Glomerular visceral epithelial cell (primary cell): ENCODE data around the gene C1QC.

Experiments used
- DNase-seq: peaks from one replicate; pipeline ENCODE4 v3.0.0-alpha.2; 2016; ENCODE audit errors: extremely low spot score

Gene C1QC

GRCh38 chr1:22643381-22643780, at the start of gene C1QC:
TSS of gene C1QC (plus strand) at chr1:22643633. CDS start at chr1:22644024, 391 bp downstream.
- no peak for DNase-seq

- no peak for DNase-seq
Measured at GRCh38 chr1:22594396-22594795, 49.0 kb upstream of the C1QC start.

GRCh38 chr1:22595108-22595507, 48.3 kb upstream of the C1QC start:
- DNase-seq, result no peak

- no peak for DNase-seq
Measured at GRCh38 chr1:22597301-22597965, 46.0 kb upstream of the C1QC start.

DNA sequence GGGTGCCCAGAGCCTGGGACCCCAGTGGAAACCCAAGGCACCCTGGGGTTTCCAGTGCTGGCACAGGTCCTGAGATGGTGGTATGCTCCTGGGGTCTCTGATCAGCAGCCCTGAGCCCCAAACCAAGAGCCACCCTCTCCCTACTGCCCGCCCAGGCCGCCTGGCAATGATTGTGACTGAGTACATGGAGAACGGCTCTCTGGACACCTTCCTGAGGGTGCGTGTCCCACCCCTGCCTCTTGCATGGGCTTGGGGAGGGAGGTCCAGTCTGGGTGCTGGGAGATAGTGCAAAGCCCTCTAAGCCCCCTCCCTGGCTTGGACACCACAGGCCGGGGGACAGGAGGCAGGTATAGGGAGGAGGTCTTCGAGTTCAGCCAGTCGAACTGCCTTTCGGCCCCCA, 45.4 kb upstream of the C1QC start:
- no peak for DNase-seq

DNA sequence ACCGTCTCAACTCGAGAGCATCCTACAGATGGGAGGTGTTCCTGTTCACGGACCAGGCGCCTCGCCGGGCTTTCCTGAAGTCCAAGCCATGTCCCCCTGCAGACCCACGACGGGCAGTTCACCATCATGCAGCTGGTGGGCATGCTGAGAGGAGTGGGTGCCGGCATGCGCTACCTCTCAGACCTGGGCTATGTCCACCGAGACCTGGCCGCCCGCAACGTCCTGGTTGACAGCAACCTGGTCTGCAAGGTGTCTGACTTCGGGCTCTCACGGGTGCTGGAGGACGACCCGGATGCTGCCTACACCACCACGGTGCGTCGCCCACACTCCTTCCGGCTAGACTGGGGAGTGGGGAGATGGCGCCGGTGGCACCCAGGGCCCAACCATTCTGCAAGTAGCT, 44.7 kb upstream of the C1QC start:
- DNase-seq, result no peak

GRCh38 chr1:22600071-22600816, 43.2 kb upstream of the C1QC start:
- DNase-seq, result no peak

DNA sequence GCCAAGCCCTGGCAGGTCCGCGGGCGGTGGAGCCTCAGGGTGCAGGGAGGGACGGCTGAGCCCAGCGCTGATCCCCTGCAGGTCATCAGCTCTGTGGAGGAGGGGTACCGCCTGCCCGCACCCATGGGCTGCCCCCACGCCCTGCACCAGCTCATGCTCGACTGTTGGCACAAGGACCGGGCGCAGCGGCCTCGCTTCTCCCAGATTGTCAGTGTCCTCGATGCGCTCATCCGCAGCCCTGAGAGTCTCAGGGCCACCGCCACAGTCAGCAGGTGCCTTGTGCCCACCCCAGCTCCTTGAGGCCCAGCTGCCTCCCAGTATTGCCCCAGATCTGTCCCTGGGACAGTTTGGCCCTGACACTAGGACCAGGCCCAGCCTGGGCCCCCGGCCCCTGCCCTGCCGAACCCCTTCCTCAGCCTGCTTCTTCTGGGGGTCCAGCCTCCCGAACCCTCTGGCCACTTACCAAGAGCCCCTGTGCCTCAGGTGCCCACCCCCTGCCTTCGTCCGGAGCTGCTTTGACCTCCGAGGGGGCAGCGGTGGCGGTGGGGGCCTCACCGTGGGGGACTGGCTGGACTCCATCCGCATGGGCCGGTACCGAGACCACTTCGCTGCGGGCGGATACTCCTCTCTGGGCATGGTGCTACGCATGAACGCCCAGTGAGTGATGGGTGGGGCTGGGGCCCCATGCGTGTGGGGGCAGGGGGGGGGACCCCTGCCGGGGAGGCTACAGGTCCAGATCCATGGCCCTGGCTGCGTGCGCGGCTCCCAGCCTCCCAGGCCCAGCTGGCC, 42.4 kb upstream of the C1QC start:
- no peak for DNase-seq

- DNase-seq, result no peak
Measured at GRCh38 chr1:22601610-22602009, 41.8 kb upstream of the C1QC start.

- DNase-seq, result no peak
Measured at GRCh38 chr1:22602060-22602740, 41.2 kb upstream of the C1QC start.

- DNase-seq, result no peak
Measured at GRCh38 chr1:22606161-22606560, 37.3 kb upstream of the C1QC start.

DNA sequence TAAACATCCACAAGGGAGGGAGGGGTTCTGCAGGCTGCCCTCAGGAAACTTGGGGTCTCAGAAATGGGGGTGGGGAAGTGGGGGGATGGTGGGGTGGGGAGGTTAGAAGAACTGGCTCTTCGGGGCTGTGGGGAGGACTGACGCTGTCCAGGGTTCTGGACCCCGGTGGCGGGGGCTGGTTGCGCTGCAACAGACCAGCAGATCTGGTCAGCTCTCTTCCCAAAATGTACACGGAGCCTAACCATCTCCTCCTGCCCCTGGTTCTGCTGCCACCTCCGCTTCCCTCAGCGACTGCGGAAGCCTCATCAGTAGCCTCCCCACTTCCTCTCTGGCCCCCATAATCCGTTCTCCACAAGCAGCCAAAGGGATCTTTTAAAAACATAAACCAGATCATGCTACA, 36.3 kb upstream of the C1QC start:
- no peak for DNase-seq

DNA sequence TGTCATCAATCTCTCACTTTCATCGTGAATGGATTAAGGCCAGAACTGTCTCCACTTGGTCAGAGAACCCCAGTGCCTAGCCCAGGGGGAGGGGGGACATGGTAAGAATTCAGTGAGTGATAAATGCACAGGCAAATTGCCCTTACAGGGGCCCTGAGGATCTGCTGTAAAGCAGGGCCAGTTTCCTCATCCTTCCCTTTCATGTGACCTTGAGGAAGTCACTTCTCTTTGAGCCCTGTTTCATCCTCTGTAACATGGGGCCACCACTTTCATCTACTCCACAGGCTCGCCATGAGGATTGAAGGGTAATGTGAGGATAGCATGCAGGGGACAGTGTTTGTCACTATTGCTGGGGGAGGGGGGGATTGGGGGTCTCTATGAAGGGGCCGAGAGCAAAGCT, 35.1 kb upstream of the C1QC start:
- DNase-seq, result no peak

DNA sequence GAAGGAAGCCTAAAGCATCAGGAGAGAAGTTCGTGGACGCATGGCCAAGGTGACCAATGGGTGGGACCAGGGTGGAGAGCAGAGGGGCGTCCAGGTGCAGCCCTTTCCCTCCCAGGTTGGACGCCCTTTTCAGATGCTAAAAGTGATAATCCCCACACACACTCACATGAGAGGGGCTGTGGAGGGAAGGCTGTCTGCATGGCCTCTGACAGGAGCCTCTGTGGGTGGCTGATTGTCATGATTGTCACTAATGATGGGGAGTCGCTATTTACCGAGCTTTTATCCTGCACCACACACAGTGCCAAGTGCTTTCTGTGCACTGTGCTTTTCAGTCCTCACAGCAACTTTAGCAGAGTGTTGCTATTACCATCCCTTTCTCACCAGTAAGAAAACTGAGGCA, 34.1 kb upstream of the C1QC start:
- DNase-seq, result no peak

- DNase-seq, result peak; percentile 39
Measured at GRCh38 chr1:22611530-22611947, 31.9 kb upstream of the C1QC start.

DNA sequence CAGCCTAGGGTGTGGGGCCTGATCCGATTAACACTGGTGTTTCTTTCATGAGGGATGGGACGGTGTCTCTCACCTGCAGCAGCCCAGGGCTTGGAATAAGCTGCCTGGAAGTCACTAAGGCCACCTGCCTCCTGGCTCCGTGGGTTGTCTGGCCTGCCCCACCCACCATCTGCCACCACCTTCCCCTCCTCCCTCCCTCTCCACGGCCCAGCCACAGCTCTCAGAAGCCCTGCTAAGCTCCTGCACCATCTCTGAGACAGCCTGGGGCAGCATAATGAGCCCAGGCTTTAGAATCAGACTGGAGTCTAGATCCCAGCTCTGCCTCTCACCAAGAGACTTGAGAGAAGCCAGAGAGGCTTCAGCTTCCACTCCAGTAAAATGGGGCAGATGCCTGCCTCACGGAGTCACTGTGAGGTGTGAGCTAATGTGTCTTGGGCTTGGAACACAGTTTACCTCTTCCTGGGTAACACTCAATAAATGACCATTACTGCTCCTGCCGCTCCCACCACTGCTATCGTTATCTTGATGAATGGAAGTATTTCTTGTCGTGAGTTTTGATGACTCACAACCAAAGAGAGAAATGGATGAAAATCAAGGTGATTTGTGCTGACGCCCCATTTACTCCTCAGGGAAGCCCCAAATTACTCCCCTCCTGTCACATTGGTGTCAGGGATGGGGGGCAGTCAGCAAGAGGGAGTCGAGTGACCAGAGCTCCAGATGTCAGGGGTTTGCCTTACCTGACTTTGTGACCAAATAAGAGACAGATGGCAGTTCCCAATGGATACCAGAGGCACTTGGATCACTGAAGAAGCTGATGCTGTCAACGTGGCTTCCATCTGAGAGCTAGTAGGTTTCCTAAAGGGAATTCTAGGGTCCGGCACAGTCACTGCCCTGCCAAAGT, 30.5 kb upstream of the C1QC start:
- DNase-seq, result no peak

DNA sequence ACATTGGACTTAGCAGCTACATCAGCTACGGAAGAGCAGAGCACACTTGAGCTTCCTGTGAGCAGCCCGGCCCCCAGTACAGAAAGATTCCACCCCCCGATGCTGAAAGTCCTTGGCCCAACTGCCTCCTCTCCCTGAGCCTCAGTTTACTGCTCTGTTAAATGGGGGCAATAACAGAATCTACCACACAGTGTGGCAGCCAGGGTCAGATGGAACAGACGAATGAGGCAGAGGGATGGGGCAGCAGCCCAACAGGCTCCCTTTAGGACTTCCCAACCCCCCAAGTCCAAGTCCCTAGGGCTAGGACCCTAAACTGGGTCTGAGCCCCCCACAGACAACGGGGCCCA, 29.9 kb upstream of the C1QC start:
- no peak for DNase-seq

- no peak for DNase-seq
Measured at GRCh38 chr1:22613951-22614350, 29.5 kb upstream of the C1QC start.

GRCh38 chr1:22615886-22616285, 27.5 kb upstream of the C1QC start:
- DNase-seq, result no peak

- DNase-seq, result no peak
Measured at GRCh38 chr1:22616571-22616970, 26.9 kb upstream of the C1QC start.

DNA sequence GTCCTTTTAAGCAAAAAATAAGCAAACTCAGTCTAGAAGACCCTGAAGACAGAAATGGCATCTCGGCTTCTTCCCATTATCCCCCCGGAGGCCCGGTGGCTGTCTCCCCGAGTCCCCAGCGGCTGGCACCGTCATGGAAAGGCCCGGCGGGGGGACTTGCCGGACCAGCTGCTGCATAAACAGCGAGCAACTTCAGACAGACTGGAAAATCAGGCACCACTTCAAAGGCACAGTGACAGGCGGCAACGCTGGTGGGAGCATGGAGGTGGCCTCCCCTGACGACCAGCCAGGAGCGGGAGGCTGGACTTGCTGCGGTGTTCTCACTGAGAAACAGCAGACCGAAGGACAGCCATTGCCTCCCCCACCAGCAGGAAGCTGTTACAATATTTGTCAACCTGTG, 25.4 kb upstream of the C1QC start:
- no peak for DNase-seq
